ENCODE results near the gene NTN1. TPM values are rescaled to one million over a fixed set of nuclear protein-coding genes. Genes with fewer than 3 reads are reported as not detected.
A peak's percentile ranks its signal among the peaks of the same experiment; 100 is the strongest.

The NTN1 gene
- total and polyA plus RNA-seq, 7 experiments from 2014 or later, result 0.07 to 0.12 (median 0.11) TPM; not detected in 4

GRCh38 chr17:9285602-9286427 is 264.5 kb downstream of the NTN1 start:
- intact Hi-C loops (cut with micrococcal nuclease), result no loop called here
- no peaks in the 10 kb centered on the region for H3K36me3 ChIP-seq (ENCODE audit: control insufficient read depth in 2 of 3, insufficient read depth in 3 of 3, low read length in 3 of 3)
- POLR2A ChIA-PET, result no interaction called here
- DNase-seq (no peak), ATAC-seq (no peak)
- Mint-ChIP-seq H3K4me3 (peak overlapping the region in 2 of 10 donors; percentile 1 to 24), H3K4me1 (peaks cover 13 to 39% (median 28%) of the 10 kb centered on the region in 7 donors), H3K36me3 (peaks cover 0 to 18% (median 3%) of the 10 kb centered on the region in 5 donors), H3K27ac (peak overlapping the region in 1 of 9 donors; percentile 44), H3K9me3 (peaks cover 0 to 1% (median 0%) of the 10 kb centered on the region in 11 donors), H3K27me3 (no peaks in the 10 kb centered on the region)
- H3K4me3 ChIP-seq (ENCODE audit: low read length), result no peak overlapping the region
- H3K9me3 ChIP-seq (ENCODE audit: control insufficient read depth in 2 of 3, low read length in 3 of 3), result no peaks in the 10 kb centered on the region
- peaks cover 7 to 10% of the 10 kb centered on the region in 2 donors for H3K4me1 ChIP-seq (ENCODE audit: control insufficient read depth in 2 of 2, insufficient read depth in 2 of 2, low read length in 2 of 2)
- no peaks in the 10 kb centered on the region for H3K27me3 ChIP-seq (ENCODE audit: control insufficient read depth in 2 of 2, insufficient read depth in 2 of 2, low read length in 2 of 2)
- CTCF ChIA-PET, result no interaction called here
- H3K27ac ChIP-seq (ENCODE audit: low read depth, low read length), result no peak overlapping the region

GRCh38 chr17:9286434-9286833 is 265.1 kb downstream of the NTN1 start:
- Mint-ChIP-seq H3K27ac (peak overlapping the region in 2 of 9 donors; percentile 16 to 44), H3K27me3 (no peaks in the 10 kb centered on the region), H3K4me1 (peaks cover 11 to 42% (median 26%) of the 10 kb centered on the region in 7 donors), H3K4me3 (peak overlapping the region in 1 of 10 donors; percentile 24), H3K36me3 (peaks cover 0 to 14% (median 1%) of the 10 kb centered on the region in 5 donors), H3K9me3 (no peaks in the 10 kb centered on the region)
- H3K27me3 ChIP-seq (ENCODE audit: control insufficient read depth in 2 of 2, insufficient read depth in 2 of 2, low read length in 2 of 2), result no peaks in the 10 kb centered on the region
- H3K4me1 ChIP-seq (ENCODE audit: control insufficient read depth in 2 of 2, insufficient read depth in 2 of 2, low read length in 2 of 2), result peaks cover 7 to 10% of the 10 kb centered on the region in 2 donors
- ChIA-PET CTCF (no interaction called here), POLR2A (no interaction called here)
- H3K27ac ChIP-seq (ENCODE audit: low read depth, low read length), result no peak overlapping the region
- H3K36me3 ChIP-seq (ENCODE audit: control insufficient read depth in 2 of 3, insufficient read depth in 3 of 3, low read length in 3 of 3), result no peaks in the 10 kb centered on the region
- DNase-seq, result no peak
- H3K9me3 ChIP-seq (ENCODE audit: control insufficient read depth in 2 of 3, low read length in 3 of 3), result no peaks in the 10 kb centered on the region
- intact Hi-C loops (cut with micrococcal nuclease), result no loop called here
- no peak for ATAC-seq
- H3K4me3 ChIP-seq (ENCODE audit: low read length), result no peak overlapping the region

- DNase-seq (no peak), ATAC-seq (no peak)
- H3K4me3 Mint-ChIP-seq, result no peak overlapping the region
- Histone ChIP-seq H3K9me3 (ENCODE audit: control insufficient read depth in 2 of 3, low read length in 3 of 3) (no peaks in the 10 kb centered on the region), H3K4me3 (ENCODE audit: low read length) (no peak overlapping the region), H3K36me3 (ENCODE audit: control insufficient read depth in 2 of 3, insufficient read depth in 3 of 3, low read length in 3 of 3) (no peaks in the 10 kb centered on the region), H3K27ac (ENCODE audit: low read depth, low read length) (no peak overlapping the region), H3K27me3 (ENCODE audit: control insufficient read depth in 2 of 2, insufficient read depth in 2 of 2, low read length in 2 of 2) (no peaks in the 10 kb centered on the region), H3K4me1 (ENCODE audit: control insufficient read depth in 2 of 2, insufficient read depth in 2 of 2, low read length in 2 of 2) (peaks cover 7 to 10% of the 10 kb centered on the region in 2 donors)
- peaks cover 11 to 50% (median 30%) of the 10 kb centered on the region in 7 donors for H3K4me1 Mint-ChIP-seq
- H3K36me3 Mint-ChIP-seq, result peaks cover 0 to 13% (median 1%) of the 10 kb centered on the region in 5 donors
- POLR2A ChIA-PET, result no interaction called here
- no peaks in the 10 kb centered on the region for H3K27me3 Mint-ChIP-seq
- H3K27ac Mint-ChIP-seq, result no peak overlapping the region
- H3K9me3 Mint-ChIP-seq, result no peaks in the 10 kb centered on the region
- intact Hi-C loops (cut with micrococcal nuclease), result no loop called here
- CTCF ChIA-PET, result interaction anchor here (0.7 kb wide), 1 partner anchor 9 kb away, joined by 6 read pairs; no protein-coding TSS in a partner anchor
Observed at GRCh38 chr17:9287306-9287705, 266.0 kb downstream of the NTN1 start.

- Mint-ChIP-seq H3K27me3 (no peaks in the 10 kb centered on the region), H3K9me3 (no peaks in the 10 kb centered on the region), H3K36me3 (peaks cover 0 to 9% (median 0%) of the 10 kb centered on the region in 5 donors), H3K27ac (peak overlapping the region in 8 of 9 donors; percentile 7 to 84 (median 77)), H3K4me1 (peaks cover 11 to 55% (median 30%) of the 10 kb centered on the region in 7 donors), H3K4me3 (peak overlapping the region in 9 of 10 donors; percentile 7 to 69 (median 61))
- intact Hi-C loops (cut with micrococcal nuclease), result loop anchor here in 1 of 2 donors (5.0 kb wide), 1 partner anchor 38 kb away; no protein-coding TSS in a partner anchor
- H3K27me3 ChIP-seq (ENCODE audit: control insufficient read depth in 2 of 2, insufficient read depth in 2 of 2, low read length in 2 of 2), result no peaks in the 10 kb centered on the region
- DNase-seq, result no peak
- POLR2A ChIA-PET, result no interaction called here
- H3K36me3 ChIP-seq (ENCODE audit: control insufficient read depth in 2 of 3, insufficient read depth in 3 of 3, low read length in 3 of 3), result no peaks in the 10 kb centered on the region
- H3K4me1 ChIP-seq (ENCODE audit: control insufficient read depth in 2 of 2, insufficient read depth in 2 of 2, low read length in 2 of 2), result peaks cover 7 to 10% of the 10 kb centered on the region in 2 donors
- no peaks in the 10 kb centered on the region for H3K9me3 ChIP-seq (ENCODE audit: control insufficient read depth in 2 of 3, low read length in 3 of 3)
- peak overlapping the region; percentile 10 for H3K4me3 ChIP-seq (ENCODE audit: low read length)
- peak overlapping the region; percentile 41 for H3K27ac ChIP-seq (ENCODE audit: low read depth, low read length)
- ATAC-seq, result peak; percentile 4
- CTCF ChIA-PET, result interaction anchor here (0.6 kb wide), 1 partner anchor 267 kb away, joined by 4 read pairs; no protein-coding TSS in a partner anchor
Observed at GRCh38 chr17:9290226-9290613, 268.9 kb downstream of the NTN1 start.

- H3K4me3 Mint-ChIP-seq, result peak overlapping the region in 1 of 10 donors; percentile 17
- no peaks in the 10 kb centered on the region for H3K27me3 ChIP-seq (ENCODE audit: control insufficient read depth in 2 of 2, insufficient read depth in 2 of 2, low read length in 2 of 2)
- H3K4me3 ChIP-seq (ENCODE audit: low read length), result no peak overlapping the region
- H3K36me3 Mint-ChIP-seq, result peaks cover 0 to 7% (median 1%) of the 10 kb centered on the region in 5 donors
- H3K27ac Mint-ChIP-seq, result peak overlapping the region in 2 of 9 donors; percentile 50 to 74
- ATAC-seq (peak; percentile 74), DNase-seq (peak in 7 of 9 donors; percentile 12 to 40 (median 34))
- peaks cover 11 to 48% (median 30%) of the 10 kb centered on the region in 7 donors for H3K4me1 Mint-ChIP-seq
- ChIA-PET CTCF (no interaction called here), POLR2A (interaction anchor here (0.6 kb wide), 1 partner anchor 105 kb away, joined by 4 read pairs; no protein-coding TSS in a partner anchor)
- H3K4me1 ChIP-seq (ENCODE audit: control insufficient read depth in 2 of 2, insufficient read depth in 2 of 2, low read length in 2 of 2), result peaks cover 7 to 10% of the 10 kb centered on the region in 2 donors
- no peaks in the 10 kb centered on the region for H3K9me3 Mint-ChIP-seq
- no peaks in the 10 kb centered on the region for H3K9me3 ChIP-seq (ENCODE audit: control insufficient read depth in 2 of 3, low read length in 3 of 3)
- no peaks in the 10 kb centered on the region for H3K27me3 Mint-ChIP-seq
- no peak overlapping the region for H3K27ac ChIP-seq (ENCODE audit: low read depth, low read length)
- intact Hi-C loops (cut with micrococcal nuclease), result loop anchor here in 1 of 2 donors (5.0 kb wide), 1 partner anchor 40 kb away; no protein-coding TSS in a partner anchor
- no peaks in the 10 kb centered on the region for H3K36me3 ChIP-seq (ENCODE audit: control insufficient read depth in 2 of 3, insufficient read depth in 3 of 3, low read length in 3 of 3)
Observed at GRCh38 chr17:9291912-9292560, 270.7 kb downstream of the NTN1 start.

- POLR2A ChIA-PET, result no interaction called here
- no peak overlapping the region for H3K4me3 ChIP-seq (ENCODE audit: low read length)
- no peak for DNase-seq
- H3K27me3 ChIP-seq (ENCODE audit: control insufficient read depth in 2 of 2, insufficient read depth in 2 of 2, low read length in 2 of 2), result no peaks in the 10 kb centered on the region
- H3K36me3 Mint-ChIP-seq, result peaks cover 0 to 9% (median 1%) of the 10 kb centered on the region in 5 donors
- H3K27ac ChIP-seq (ENCODE audit: low read depth, low read length), result no peak overlapping the region
- CTCF ChIA-PET, result interaction anchor here (0.6 kb wide), 1 partner anchor 177 kb away, joined by 3 read pairs; no protein-coding TSS in a partner anchor
- H3K4me3 Mint-ChIP-seq, result no peak overlapping the region
- H3K4me1 Mint-ChIP-seq, result peaks cover 11 to 48% (median 30%) of the 10 kb centered on the region in 7 donors
- peak overlapping the region in 4 of 9 donors; percentile 6 to 78 (median 51) for H3K27ac Mint-ChIP-seq
- ATAC-seq, result no peak
- no peaks in the 10 kb centered on the region for H3K9me3 ChIP-seq (ENCODE audit: control insufficient read depth in 2 of 3, low read length in 3 of 3)
- H3K36me3 ChIP-seq (ENCODE audit: control insufficient read depth in 2 of 3, insufficient read depth in 3 of 3, low read length in 3 of 3), result no peaks in the 10 kb centered on the region
- H3K27me3 Mint-ChIP-seq, result no peaks in the 10 kb centered on the region
- intact Hi-C loops (cut with micrococcal nuclease), result loop anchor here in 1 of 2 donors (5.0 kb wide), 1 partner anchor 40 kb away; no protein-coding TSS in a partner anchor
- peaks cover 7 to 10% of the 10 kb centered on the region in 2 donors for H3K4me1 ChIP-seq (ENCODE audit: control insufficient read depth in 2 of 2, insufficient read depth in 2 of 2, low read length in 2 of 2)
- no peaks in the 10 kb centered on the region for H3K9me3 Mint-ChIP-seq
Observed at GRCh38 chr17:9292561-9292941, 271.2 kb downstream of the NTN1 start.

All from naive thymus-derived CD4-positive, alpha-beta T cell (primary cell).